ENCODE results near the gene SERF2. TPM values are rescaled to one million over a fixed set of nuclear protein-coding genes. Genes with fewer than 3 reads are reported as not detected.

Gene SERF2
- total RNA-seq, 4 donors from 2014 or later, result 486 to 741 (median 626) TPM

DNA sequence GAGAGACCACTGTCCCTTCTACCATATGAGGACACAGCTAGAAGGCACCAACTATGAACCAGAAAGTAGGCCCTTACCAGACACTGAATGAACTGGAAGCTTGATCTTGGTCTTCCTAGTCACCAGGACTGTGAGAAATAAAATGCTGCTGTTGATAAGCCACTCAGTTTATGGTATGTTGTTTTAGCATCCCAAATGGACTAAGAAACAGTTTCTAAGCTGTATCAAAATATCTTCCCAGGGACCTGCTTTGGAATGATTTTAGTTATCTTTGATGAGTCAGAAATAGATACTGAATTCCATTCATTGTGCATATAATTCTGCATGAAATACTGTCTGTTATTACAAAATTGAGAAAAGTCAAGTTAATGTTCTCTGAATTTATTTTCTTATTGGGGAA lies 53.3 kb downstream of the SERF2 start:
- intact Hi-C loops (cut with DNase I; ENCODE audit: low total_unique reads), result no loop called here
- no peak for DNase-seq (ENCODE audit: low spot score in 2 of 2)
- TF ChIP-seq, protein P1, sequence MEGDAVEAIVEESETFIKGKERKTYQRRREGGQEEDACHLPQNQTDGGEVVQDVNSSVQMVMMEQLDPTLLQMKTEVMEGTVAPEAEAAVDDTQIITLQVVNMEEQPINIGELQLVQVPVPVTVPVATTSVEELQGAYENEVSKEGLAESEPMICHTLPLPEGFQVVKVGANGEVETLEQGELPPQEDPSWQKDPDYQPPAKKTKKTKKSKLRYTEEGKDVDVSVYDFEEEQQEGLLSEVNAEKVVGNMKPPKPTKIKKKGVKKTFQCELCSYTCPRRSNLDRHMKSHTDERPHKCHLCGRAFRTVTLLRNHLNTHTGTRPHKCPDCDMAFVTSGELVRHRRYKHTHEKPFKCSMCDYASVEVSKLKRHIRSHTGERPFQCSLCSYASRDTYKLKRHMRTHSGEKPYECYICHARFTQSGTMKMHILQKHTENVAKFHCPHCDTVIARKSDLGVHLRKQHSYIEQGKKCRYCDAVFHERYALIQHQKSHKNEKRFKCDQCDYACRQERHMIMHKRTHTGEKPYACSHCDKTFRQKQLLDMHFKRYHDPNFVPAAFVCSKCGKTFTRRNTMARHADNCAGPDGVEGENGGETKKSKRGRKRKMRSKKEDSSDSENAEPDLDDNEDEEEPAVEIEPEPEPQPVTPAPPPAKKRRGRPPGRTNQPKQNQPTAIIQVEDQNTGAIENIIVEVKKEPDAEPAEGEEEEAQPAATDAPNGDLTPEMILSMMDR (IDR thresholded peaks at IDR 0.05), result no peak
- TF ChIP-seq POLR2A (IDR thresholded peaks at IDR 0.05), result no peak
- H3K4me3 ChIP-seq (ENCODE audit: low read depth, poor library complexity, severe bottlenecking), result no peak overlapping the region

MicroRNAs within 50 kb of the gene (microRNA counts, 767-probe panel; counts per million panel counts)
- microRNA hsa-miR-1282, result 0 to 358 counts per million in 2 donors

Small RNAs within 50 kb of the gene (microRNA-seq; reads per million reads assigned to microRNA genes)
- gene MIR1282 (ENCODE audit: borderline number of aligned reads in 1 of 2, borderline replicate concordance in 2 of 2), result 0 reads per million in 2 donors

Other genes with a start within 250 kb of the SERF2 start
- 100 to 1,000 TPM in 1 of 4 donors, 10 to 100 TPM in 3; 15.8 to 115 (median 20.3) TPM for gene PPIP5K1, start 202.1 kb upstream of the SERF2 start, total RNA-seq
- gene CKMT1B, start 198.3 kb upstream of the SERF2 start, total RNA-seq, result 10 to 100 TPM; 21.0 to 42.7 (median 30.7) TPM
- under 1 TPM in 3 of 4 donors, not detected in 1; 0.23 to 0.69 (median 0.38) TPM for gene STRC, start 173.5 kb upstream of the SERF2 start, total RNA-seq
- 1 to 10 TPM in 3 of 4 donors, under 1 TPM in 1; 0.71 to 3.5 (median 1.6) TPM for gene CATSPER2, start 143.5 kb upstream of the SERF2 start, total RNA-seq
- 10 to 100 TPM; 22.2 to 36.8 (median 34.7) TPM for gene CKMT1A, start 98.5 kb upstream of the SERF2 start, total RNA-seq
- 100 to 1,000 TPM in 2 of 4 donors, 10 to 100 TPM in 2; 68.0 to 107 (median 96.3) TPM for gene PDIA3, start 45.9 kb upstream of the SERF2 start, total RNA-seq
- 10 to 100 TPM; 55.4 to 68.7 (median 59.1) TPM for gene ELL3, start 15.4 kb upstream of the SERF2 start, total RNA-seq
- not detected for gene SERINC4, start 7.9 kb downstream of the SERF2 start, total RNA-seq
- gene HYPK, start 8.3 kb downstream of the SERF2 start, total RNA-seq, result 10 to 100 TPM in 2 of 4 donors, 1 to 10 TPM in 2; 4.3 to 17.4 (median 12.4) TPM
- 10 to 100 TPM; 14.5 to 23.5 (median 17.3) TPM for gene MFAP1, start 32.4 kb downstream of the SERF2 start, total RNA-seq
- 1 to 10 TPM; 3.4 to 7.6 (median 7.1) TPM for gene WDR76, start 34.7 kb downstream of the SERF2 start, total RNA-seq

Measured in lower leg skin (tissue), 4 donors.